ENCODE measurements around the gene ZNF420. TPM values are rescaled to one million over a fixed set of nuclear protein-coding genes. Genes with fewer than 3 reads are reported as not detected.
"Not testable (repeated sequence)": the region's sequence is repeated elsewhere in the genome, so short reads cannot be mapped to it uniquely, and the experiment has no call there.

ZNF420 gene
- polyA plus RNA-seq, 1 donor (not counting 4 experiments of a cell fraction or from before 2014, with no cell fraction given) = 5.0 TPM

GRCh38 chr19:37095859-37096258, 17.6 kb downstream of the ZNF420 start:
- Histone ChIP-seq H3K27me3 (ENCODE audit: control insufficient read depth, extremely low read depth, insufficient read depth, low read length) (no peaks in the 10 kb centered on the region), H3K27ac (ENCODE audit: control insufficient read depth, insufficient read depth, low read length) (no peak overlapping the region), H2AFZ (ENCODE audit: control insufficient read depth, low read length) (no peak overlapping the region), H4K20me1 (ENCODE audit: control insufficient read depth, extremely low read depth, insufficient read depth, low read length) (no peaks in the 10 kb centered on the region), H3K9ac (ENCODE audit: control insufficient read depth, extremely low read depth, insufficient read depth, low read length) (no peak overlapping the region), H3K4me1 (ENCODE audit: control insufficient read depth, extremely low read depth, insufficient read depth, low read length) (no peaks in the 10 kb centered on the region), H3K4me2 (ENCODE audit: control insufficient read depth, extremely low read depth, insufficient read depth, low read depth, low read length) (no peak overlapping the region), H3K9me3 (ENCODE audit: control insufficient read depth, low read depth, low read length) (no peaks in the 10 kb centered on the region), H3K4me3 (ENCODE audit: control insufficient read depth in 2 of 3, extremely low read depth in 1 of 3, insufficient read depth in 2 of 3, low read depth in 1 of 3, low read length in 3 of 3) (no peak overlapping the region), H3K79me2 (ENCODE audit: control insufficient read depth, insufficient read depth, low read length) (no peaks in the 10 kb centered on the region), H3K36me3 (ENCODE audit: control insufficient read depth in 2 of 2, extremely low read depth in 1 of 2, insufficient read depth in 2 of 2, low read length in 2 of 2) (no peaks in the 10 kb centered on the region), H3K9me1 (ENCODE audit: control insufficient read depth, extremely low read depth, insufficient read depth, low read length) (no peaks in the 10 kb centered on the region)
- dilution Hi-C loops (cut with MboI; ENCODE audit: extremely low pct_ligation_motif_present, low sequenced_read_pairs) = no loop called here
- no peak for FAIRE-seq
- no peak for TF ChIP-seq EZH2 (IDR thresholded peaks at IDR 0.05; ENCODE audit: low read length)
- TF ChIP-seq CTCF (optimal IDR thresholded peaks at IDR 0.05 in 1 of 3, IDR thresholded peaks at IDR 0.05 in 1 of 3, conservative IDR thresholded peaks at IDR 0.05 in 1 of 3; ENCODE audit: extremely low read depth in 1 of 3, insufficient read depth in 2 of 3, low read length in 3 of 3) = no peak
- DNase-seq (ENCODE audit: low read depth, low spot score) = no peak

GRCh38 chr19:37098570-37098969, 20.3 kb downstream of the ZNF420 start:
- no peaks in the 10 kb centered on the region for H3K9me3 ChIP-seq (ENCODE audit: control insufficient read depth, low read depth, low read length)
- H3K27me3 ChIP-seq (ENCODE audit: control insufficient read depth, extremely low read depth, insufficient read depth, low read length) = no peaks in the 10 kb centered on the region
- no peaks in the 10 kb centered on the region for H3K9me1 ChIP-seq (ENCODE audit: control insufficient read depth, extremely low read depth, insufficient read depth, low read length)
- no peaks in the 10 kb centered on the region for H3K4me1 ChIP-seq (ENCODE audit: control insufficient read depth, extremely low read depth, insufficient read depth, low read length)
- no peak overlapping the region for H2AFZ ChIP-seq (ENCODE audit: control insufficient read depth, low read length)
- TF ChIP-seq EZH2 (IDR thresholded peaks at IDR 0.05; ENCODE audit: low read length) (no peak), CTCF (optimal IDR thresholded peaks at IDR 0.05 in 1 of 3, IDR thresholded peaks at IDR 0.05 in 1 of 3, conservative IDR thresholded peaks at IDR 0.05 in 1 of 3; ENCODE audit: extremely low read depth in 1 of 3, insufficient read depth in 2 of 3, low read length in 3 of 3) (no peak)
- no peak overlapping the region for H3K4me2 ChIP-seq (ENCODE audit: control insufficient read depth, extremely low read depth, insufficient read depth, low read depth, low read length)
- no peaks in the 10 kb centered on the region for H4K20me1 ChIP-seq (ENCODE audit: control insufficient read depth, extremely low read depth, insufficient read depth, low read length)
- H3K27ac ChIP-seq (ENCODE audit: control insufficient read depth, insufficient read depth, low read length) = no peak overlapping the region
- dilution Hi-C loops (cut with MboI; ENCODE audit: extremely low pct_ligation_motif_present, low sequenced_read_pairs) = no loop called here
- no peak overlapping the region for H3K9ac ChIP-seq (ENCODE audit: control insufficient read depth, extremely low read depth, insufficient read depth, low read length)
- FAIRE-seq (no peak), DNase-seq (ENCODE audit: low read depth, low spot score) (no peak)
- H3K79me2 ChIP-seq (ENCODE audit: control insufficient read depth, insufficient read depth, low read length) = no peaks in the 10 kb centered on the region
- H3K36me3 ChIP-seq (ENCODE audit: control insufficient read depth in 2 of 2, extremely low read depth in 1 of 2, insufficient read depth in 2 of 2, low read length in 2 of 2) = peaks cover 0 to 1% of the 10 kb centered on the region in 2 experiments
- H3K4me3 ChIP-seq (ENCODE audit: control insufficient read depth in 2 of 3, extremely low read depth in 1 of 3, insufficient read depth in 2 of 3, low read depth in 1 of 3, low read length in 3 of 3) = no peak overlapping the region

GRCh38 chr19:37104135-37104534, 25.9 kb downstream of the ZNF420 start:
- H3K9me3 ChIP-seq (ENCODE audit: control insufficient read depth, low read depth, low read length); H3K9me1 ChIP-seq (ENCODE audit: control insufficient read depth, extremely low read depth, insufficient read depth, low read length); H3K9ac ChIP-seq (ENCODE audit: control insufficient read depth, extremely low read depth, insufficient read depth, low read length); H3K4me2 ChIP-seq (ENCODE audit: control insufficient read depth, extremely low read depth, insufficient read depth, low read depth, low read length); H3K27ac ChIP-seq (ENCODE audit: control insufficient read depth, insufficient read depth, low read length); DNase-seq (ENCODE audit: low read depth, low spot score); H3K4me3 ChIP-seq (ENCODE audit: control insufficient read depth in 2 of 3, extremely low read depth in 1 of 3, insufficient read depth in 2 of 3, low read depth in 1 of 3, low read length in 3 of 3); dilution Hi-C loops (cut with MboI; ENCODE audit: extremely low pct_ligation_motif_present, low sequenced_read_pairs); H3K36me3 ChIP-seq (ENCODE audit: control insufficient read depth in 2 of 2, extremely low read depth in 1 of 2, insufficient read depth in 2 of 2, low read length in 2 of 2); FAIRE-seq; H3K4me1 ChIP-seq (ENCODE audit: control insufficient read depth, extremely low read depth, insufficient read depth, low read length); H2AFZ ChIP-seq (ENCODE audit: control insufficient read depth, low read length); H4K20me1 ChIP-seq (ENCODE audit: control insufficient read depth, extremely low read depth, insufficient read depth, low read length); H3K27me3 ChIP-seq (ENCODE audit: control insufficient read depth, extremely low read depth, insufficient read depth, low read length); H3K79me2 ChIP-seq (ENCODE audit: control insufficient read depth, insufficient read depth, low read length): not testable (repeated sequence)

GRCh38 chr19:37111753-37112152, 33.5 kb downstream of the ZNF420 start:
- H3K9me1 ChIP-seq (ENCODE audit: control insufficient read depth, extremely low read depth, insufficient read depth, low read length); H2AFZ ChIP-seq (ENCODE audit: control insufficient read depth, low read length); DNase-seq (ENCODE audit: low read depth, low spot score); dilution Hi-C loops (cut with MboI; ENCODE audit: extremely low pct_ligation_motif_present, low sequenced_read_pairs); H3K9me3 ChIP-seq (ENCODE audit: control insufficient read depth, low read depth, low read length); H3K9ac ChIP-seq (ENCODE audit: control insufficient read depth, extremely low read depth, insufficient read depth, low read length); FAIRE-seq; H3K4me2 ChIP-seq (ENCODE audit: control insufficient read depth, extremely low read depth, insufficient read depth, low read depth, low read length); H3K4me1 ChIP-seq (ENCODE audit: control insufficient read depth, extremely low read depth, insufficient read depth, low read length); H3K4me3 ChIP-seq (ENCODE audit: control insufficient read depth in 2 of 3, extremely low read depth in 1 of 3, insufficient read depth in 2 of 3, low read depth in 1 of 3, low read length in 3 of 3); H3K36me3 ChIP-seq (ENCODE audit: control insufficient read depth in 2 of 2, extremely low read depth in 1 of 2, insufficient read depth in 2 of 2, low read length in 2 of 2); H3K79me2 ChIP-seq (ENCODE audit: control insufficient read depth, insufficient read depth, low read length); H4K20me1 ChIP-seq (ENCODE audit: control insufficient read depth, extremely low read depth, insufficient read depth, low read length); H3K27me3 ChIP-seq (ENCODE audit: control insufficient read depth, extremely low read depth, insufficient read depth, low read length); H3K27ac ChIP-seq (ENCODE audit: control insufficient read depth, insufficient read depth, low read length): not testable (repeated sequence)
